Naive thymus-derived CD4-positive, alpha-beta T cell (primary cell): ENCODE measurements around the gene ZNF576. TPM values are rescaled to one million over a fixed set of nuclear protein-coding genes. Genes with fewer than 3 reads are reported as not detected.

Experiments
- ATAC-seq: fragments of 150-1000 bp; cut with Tn5 transposase; 2 replicates; pipeline ENCODE4 v1.10.0; 2021; ENCODE audit warnings: mild to moderate bottlenecking, moderate library complexity
- CTCF ChIA-PET: fragments of 350-600 bp; sonication (Branson Sonifier 250); formaldehyde crosslinking; loops from one replicate; lab custom pipeline; 2021; ENCODE audit warnings: antibody characterized with exemption; lab: Charles Lee
- POLR2A ChIA-PET: fragments of 350-600 bp; sonication (Branson Sonifier 250); formaldehyde crosslinking; loops from one replicate; lab custom pipeline; 2021; ENCODE audit warnings: antibody characterized with exemption, inconsistent platforms; lab: Charles Lee
- DNase-seq, 9 donors: peaks; one replicate each; pipeline versions ENCODE4 v3.0.0 to v3.0.0-alpha.2; 2020 to 2022; ENCODE audit warnings: mixed read lengths in 1 of 9
- H3K27ac ChIP-seq: one replicate; pipeline ENCODE4 v1.7.0; 2013; ENCODE audit warnings: mild to moderate bottlenecking, low read depth, low read length, moderate library complexity
- H3K27me3 ChIP-seq, 2 donors: one replicate each; pipeline ENCODE4 v1.7.0; 2013; ENCODE audit warnings: low read length in 2 of 2, mild to moderate bottlenecking in 2 of 2, moderate library complexity in 2 of 2; ENCODE audit not compliant: control insufficient read depth in 2 of 2, insufficient read depth in 2 of 2
- H3K36me3 ChIP-seq, 3 experiments: 1 replicate in 2 of 3; 2 replicates in 1 of 3; pipeline ENCODE4 v1.7.0; 2013; ENCODE audit warnings: low read length in 3 of 3, mild to moderate bottlenecking in 3 of 3, moderate library complexity in 1 of 3; ENCODE audit not compliant: insufficient read depth in 3 of 3, control insufficient read depth in 2 of 3
- H3K4me1 ChIP-seq, 2 donors: one replicate each; pipeline ENCODE4 v1.7.0; 2013; ENCODE audit warnings: low read length in 2 of 2, mild to moderate bottlenecking in 2 of 2, moderate library complexity in 1 of 2; ENCODE audit not compliant: control insufficient read depth in 2 of 2, insufficient read depth in 2 of 2
- H3K4me3 ChIP-seq: 2 replicates; pipeline ENCODE4 v1.7.0; 2013; ENCODE audit warnings: mild to moderate bottlenecking, low read length
- H3K9me3 ChIP-seq, 3 experiments: 1 replicate in 2 of 3; 2 replicates in 1 of 3; pipeline ENCODE4 v1.7.0; 2013; ENCODE audit warnings: low read length in 3 of 3; ENCODE audit not compliant: control insufficient read depth in 2 of 3
- H3K27ac Mint-ChIP-seq, 9 donors: one replicate each; pipeline ENCODE4 v1.8.0; 2020 to 2022; ENCODE audit warnings: mixed read lengths in 9 of 9, mild to moderate bottlenecking in 8 of 9, moderate library complexity in 5 of 9, inconsistent platforms in 2 of 9
- H3K27me3 Mint-ChIP-seq, 5 donors: one replicate each; pipeline ENCODE4 v1.8.0; 2021 to 2022; ENCODE audit warnings: mixed read lengths in 5 of 5, mild to moderate bottlenecking in 1 of 5
- H3K36me3 Mint-ChIP-seq, 5 donors: one replicate each; pipeline ENCODE4 v1.8.0; 2020 to 2022; ENCODE audit warnings: mixed read lengths in 5 of 5, mild to moderate bottlenecking in 3 of 5, inconsistent platforms in 1 of 5
- H3K4me1 Mint-ChIP-seq, 7 donors: one replicate each; pipeline ENCODE4 v1.8.0; 2020 to 2022; ENCODE audit warnings: mixed read lengths in 7 of 7, mild to moderate bottlenecking in 3 of 7, inconsistent platforms in 1 of 7
- H3K4me3 Mint-ChIP-seq, 10 donors: one replicate each; pipeline ENCODE4 v1.8.0; 2020 to 2022; ENCODE audit warnings: mild to moderate bottlenecking in 10 of 10, mixed read lengths in 10 of 10, moderate library complexity in 6 of 10, inconsistent platforms in 2 of 10
- H3K9me3 Mint-ChIP-seq, 11 donors: one replicate each; pipeline ENCODE4 v1.8.0; 2020 to 2022; ENCODE audit warnings: mixed read lengths in 11 of 11, mild to moderate bottlenecking in 4 of 11, inconsistent platforms in 1 of 11, moderate library complexity in 1 of 11
- intact Hi-C, 2 donors: fragments of 100-400 bp; cut with micrococcal nuclease; formaldehyde crosslinking; loops; one replicate each; pipeline ENCODE4 v1.15.1; 2023
- polyA plus RNA-seq, 2 donors: library from polyadenylated mRNA; unstranded; fragments of 300-500 nt; fragmentation: Illumina TruSeq; gene quantifications; one replicate each; pipeline ENCODE4 v1.2.3, GENCODE V29; 2021
- total RNA-seq, 6 experiments: library from RNA in 5 of 6; stranded (reverse) in 5 of 6; gene quantifications; 1 replicate in 5 of 6; 2 replicates in 1 of 6; pipeline ENCODE4 v1.2.3 and lab custom pipeline; 2021 to 2026

Gene ZNF576
- total and polyA plus RNA-seq, 7 experiments from 2014 or later: 8.6 to 20.6 (median 15.7) TPM

- peak in 1 of 9 donors; percentile 2 for DNase-seq
- peaks cover 0 to 2% (median 0%) of the 10 kb centered on the region in 5 donors for H3K36me3 Mint-ChIP-seq
- H3K4me1 Mint-ChIP-seq: peaks cover 18 to 53% (median 41%) of the 10 kb centered on the region in 7 donors
- H3K4me3 Mint-ChIP-seq: no peak overlapping the region
- Histone ChIP-seq H3K4me3 (no peak overlapping the region), H3K36me3 (peaks cover 0 to 8% (median 0%) of the 10 kb centered on the region in 3 experiments), H3K4me1 (peaks cover 13 to 16% of the 10 kb centered on the region in 2 donors), H3K27ac (no peak overlapping the region), H3K9me3 (no peaks in the 10 kb centered on the region), H3K27me3 (no peaks in the 10 kb centered on the region)
- peak overlapping the region in 2 of 9 donors; percentile 43 to 51 for H3K27ac Mint-ChIP-seq
- peaks cover 0 to 12% (median 0%) of the 10 kb centered on the region in 5 donors for H3K27me3 Mint-ChIP-seq
- no peak for ATAC-seq
- H3K9me3 Mint-ChIP-seq: no peaks in the 10 kb centered on the region
- ChIA-PET CTCF (no interaction called here), POLR2A (interaction anchor here (1.3 to 2.0 kb wide), 2 partner anchors 11 to 67 kb away, joined by 3 to 4 read pairs; no protein-coding TSS in a partner anchor)
- intact Hi-C loops: no loop called here
These were observed 26.6 kb downstream of the ZNF576 start for GRCh38 chr19:43622956-43623355.

- H3K27me3 ChIP-seq: no peaks in the 10 kb centered on the region
- peaks cover 0 to 12% (median 0%) of the 10 kb centered on the region in 5 donors for H3K27me3 Mint-ChIP-seq
- POLR2A ChIA-PET: interaction anchor here (0.6 to 1.3 kb wide), 3 partner anchors 9 to 44 kb away, joined by 3 to 4 read pairs (median 3); no protein-coding TSS in a partner anchor
- no peaks in the 10 kb centered on the region for H3K9me3 ChIP-seq
- ATAC-seq: no peak
- H3K4me3 Mint-ChIP-seq: peak overlapping the region in 1 of 10 donors; percentile 9
- intact Hi-C loops: no loop called here
- peak in 1 of 9 donors; percentile 8 for DNase-seq
- H3K27ac Mint-ChIP-seq: peak overlapping the region in 4 of 9 donors; percentile 40 to 73 (median 58)
- no peak overlapping the region for H3K4me3 ChIP-seq
- H3K27ac ChIP-seq: no peak overlapping the region
- H3K36me3 ChIP-seq: peaks cover 0 to 7% (median 0%) of the 10 kb centered on the region in 3 experiments
- H3K9me3 Mint-ChIP-seq: no peaks in the 10 kb centered on the region
- CTCF ChIA-PET: no interaction called here
- H3K36me3 Mint-ChIP-seq: peaks cover 0 to 2% (median 0%) of the 10 kb centered on the region in 5 donors
- H3K4me1 Mint-ChIP-seq: peaks cover 18 to 42% (median 35%) of the 10 kb centered on the region in 7 donors
- peaks cover 10 to 13% of the 10 kb centered on the region in 2 donors for H3K4me1 ChIP-seq
These were observed 27.7 kb downstream of the ZNF576 start for GRCh38 chr19:43623889-43624670.

GRCh38 chr19:43624933-43625332, 28.5 kb downstream of the ZNF576 start:
- Mint-ChIP-seq H3K4me1 (peaks cover 13 to 38% (median 30%) of the 10 kb centered on the region in 7 donors), H3K36me3 (peaks cover 0 to 2% (median 0%) of the 10 kb centered on the region in 5 donors), H3K27ac (peak overlapping the region in 5 of 9 donors; percentile 40 to 70 (median 56)), H3K4me3 (peak overlapping the region in 6 of 10 donors; percentile 32 to 54 (median 52)), H3K27me3 (peaks cover 0 to 12% (median 0%) of the 10 kb centered on the region in 5 donors), H3K9me3 (no peaks in the 10 kb centered on the region)
- ChIA-PET CTCF (no interaction called here), POLR2A (interaction anchor here (0.6 to 1.0 kb wide), 3 partner anchors 27 to 43 kb away, joined by 3 to 4 read pairs (median 3); no protein-coding TSS in a partner anchor)
- no peak overlapping the region for H3K27ac ChIP-seq
- H3K36me3 ChIP-seq: no peaks in the 10 kb centered on the region
- peaks cover 9 to 13% of the 10 kb centered on the region in 2 donors for H3K4me1 ChIP-seq
- no peaks in the 10 kb centered on the region for H3K27me3 ChIP-seq
- ATAC-seq (peak; percentile 96), DNase-seq (peak; percentile 69 to 87 (median 82))
- no peaks in the 10 kb centered on the region for H3K9me3 ChIP-seq
- H3K4me3 ChIP-seq: no peak overlapping the region
- intact Hi-C loops: loop anchor here in 1 of 2 donors (1.0 kb wide), 1 partner anchor 70 kb away; no protein-coding TSS in a partner anchor

GRCh38 chr19:43625918-43626579, 29.7 kb downstream of the ZNF576 start:
- no peaks in the 10 kb centered on the region for H3K9me3 ChIP-seq
- no peaks in the 10 kb centered on the region for H3K9me3 Mint-ChIP-seq
- no peaks in the 10 kb centered on the region for H3K27me3 ChIP-seq
- ChIA-PET CTCF (interaction anchor here (0.6 to 0.7 kb wide), 2 partner anchors 44 to 1589 kb away, joined by 3 read pairs; partner anchors contain the start of gene PLAUR), POLR2A (interaction anchor here (0.6 kb wide), 1 partner anchor 424 kb away, joined by 3 read pairs; no protein-coding TSS in a partner anchor)
- peaks cover 10 to 29% (median 20%) of the 10 kb centered on the region in 7 donors for H3K4me1 Mint-ChIP-seq
- no peaks in the 10 kb centered on the region for H3K36me3 ChIP-seq
- H3K27me3 Mint-ChIP-seq: peaks cover 0 to 12% (median 0%) of the 10 kb centered on the region in 5 donors
- H3K4me3 ChIP-seq: no peak overlapping the region
- peak in 1 of 9 donors; percentile 7 for DNase-seq
- H3K36me3 Mint-ChIP-seq: peaks cover 0 to 2% (median 0%) of the 10 kb centered on the region in 5 donors
- no peak for ATAC-seq
- peak overlapping the region in 1 of 9 donors; percentile 59 for H3K27ac Mint-ChIP-seq
- intact Hi-C loops: loop anchor here in 1 of 2 donors (1.0 kb wide), 1 partner anchor 71 kb away; no protein-coding TSS in a partner anchor
- H3K27ac ChIP-seq: no peak overlapping the region
- H3K4me3 Mint-ChIP-seq: peak overlapping the region in 1 of 10 donors; percentile 29
- H3K4me1 ChIP-seq: peaks cover 4% of the 10 kb centered on the region in 2 donors

- H3K4me1 ChIP-seq: peaks cover 4% of the 10 kb centered on the region in 2 donors
- intact Hi-C loops: no loop called here
- Mint-ChIP-seq H3K4me3 (peak overlapping the region in 2 of 10 donors; percentile 7 to 55), H3K36me3 (peaks cover 0 to 2% (median 0%) of the 10 kb centered on the region in 5 donors), H3K9me3 (no peaks in the 10 kb centered on the region), H3K4me1 (peaks cover 6 to 24% (median 16%) of the 10 kb centered on the region in 7 donors), H3K27me3 (peaks cover 0 to 12% (median 0%) of the 10 kb centered on the region in 5 donors), H3K27ac (no peak overlapping the region)
- no peaks in the 10 kb centered on the region for H3K27me3 ChIP-seq
- no peaks in the 10 kb centered on the region for H3K36me3 ChIP-seq
- ChIA-PET CTCF (no interaction called here), POLR2A (interaction anchor here (0.6 kb wide), 1 partner anchor 423 kb away, joined by 3 read pairs; no protein-coding TSS in a partner anchor)
- H3K9me3 ChIP-seq: no peaks in the 10 kb centered on the region
- H3K4me3 ChIP-seq: no peak overlapping the region
- ATAC-seq: no peak
- H3K27ac ChIP-seq: no peak overlapping the region
- no peak for DNase-seq
These were observed 30.4 kb downstream of the ZNF576 start for GRCh38 chr19:43626838-43627237.
